ENCODE data around the gene OR52K1. TPM values are rescaled to one million over a fixed set of nuclear protein-coding genes. Genes with fewer than 3 reads are reported as not detected.

The OR52K1 gene
- total RNA-seq, 1 donor from 2014 or later = not detected

- Mint-ChIP-seq H3K9me3 (ENCODE audit: unreplicated experiment) (no peaks in the 10 kb centered on the region), H3K36me3 (ENCODE audit: low read depth, unreplicated experiment) (no peaks in the 10 kb centered on the region), H3K4me3 (ENCODE audit: unreplicated experiment) (no peak within 1 kb of the TSS), H3K4me1 (ENCODE audit: unreplicated experiment) (no peaks in the 10 kb centered on the region), H3K27ac (ENCODE audit: unreplicated experiment) (no peak within 1 kb of the TSS), H3K27me3 (ENCODE audit: unreplicated experiment) (no peaks in the 10 kb centered on the region)
- DNase-seq (ENCODE audit: low spot score) = no peak
- TF ChIP-seq CTCF (IDR thresholded peaks at IDR 0.05; ENCODE audit: unreplicated experiment) = no peak
These were observed 33.5 kb upstream of the OR52K1 start, which contains the start of gene OR52K2 for GRCh38 chr11:4448995-4449394. TSS of gene OR52K2 (plus strand) at chr11:4449295. CDS start at chr11:4449340, 45 bp downstream.

GRCh38 chr11:4453118-4453517 lies 29.3 kb upstream of the OR52K1 start:
- DNase-seq (ENCODE audit: low spot score) = no peak
- TF ChIP-seq CTCF (IDR thresholded peaks at IDR 0.05; ENCODE audit: unreplicated experiment) = no peak
- H3K4me3 Mint-ChIP-seq (ENCODE audit: unreplicated experiment) = no peak overlapping the region
- H3K36me3 Mint-ChIP-seq (ENCODE audit: low read depth, unreplicated experiment) = no peaks in the 10 kb centered on the region
- no peaks in the 10 kb centered on the region for H3K9me3 Mint-ChIP-seq (ENCODE audit: unreplicated experiment)
- no peaks in the 10 kb centered on the region for H3K4me1 Mint-ChIP-seq (ENCODE audit: unreplicated experiment)
- H3K27ac Mint-ChIP-seq (ENCODE audit: unreplicated experiment) = no peak overlapping the region
- no peaks in the 10 kb centered on the region for H3K27me3 Mint-ChIP-seq (ENCODE audit: unreplicated experiment)

GRCh38 chr11:4454021-4454420 lies 28.4 kb upstream of the OR52K1 start:
- no peaks in the 10 kb centered on the region for H3K36me3 Mint-ChIP-seq (ENCODE audit: low read depth, unreplicated experiment)
- H3K4me1 Mint-ChIP-seq (ENCODE audit: unreplicated experiment) = peaks cover 2% of the 10 kb centered on the region

GRCh38 chr11:4455419-4455818 lies 27.0 kb upstream of the OR52K1 start:
- H3K9me3 Mint-ChIP-seq (ENCODE audit: unreplicated experiment) = no peaks in the 10 kb centered on the region
- no peaks in the 10 kb centered on the region for H3K27me3 Mint-ChIP-seq (ENCODE audit: unreplicated experiment)
- no peak for DNase-seq (ENCODE audit: low spot score)
- H3K4me3 Mint-ChIP-seq (ENCODE audit: unreplicated experiment) = no peak overlapping the region
- no peak overlapping the region for H3K27ac Mint-ChIP-seq (ENCODE audit: unreplicated experiment)
- no peak for TF ChIP-seq CTCF (IDR thresholded peaks at IDR 0.05; ENCODE audit: unreplicated experiment)
- no peaks in the 10 kb centered on the region for H3K36me3 Mint-ChIP-seq (ENCODE audit: low read depth, unreplicated experiment)
- H3K4me1 Mint-ChIP-seq (ENCODE audit: unreplicated experiment) = peaks cover 8% of the 10 kb centered on the region

More at GRCh38 chr11:4454021-4454420, 28.4 kb upstream of the OR52K1 start:
- no peaks in the 10 kb centered on the region for H3K9me3 Mint-ChIP-seq (ENCODE audit: unreplicated experiment)
- no peak for DNase-seq (ENCODE audit: low spot score)
- no peak for TF ChIP-seq CTCF (IDR thresholded peaks at IDR 0.05; ENCODE audit: unreplicated experiment)
- no peak overlapping the region for H3K4me3 Mint-ChIP-seq (ENCODE audit: unreplicated experiment)
- H3K27me3 Mint-ChIP-seq (ENCODE audit: unreplicated experiment) = no peaks in the 10 kb centered on the region
- H3K27ac Mint-ChIP-seq (ENCODE audit: unreplicated experiment) = no peak overlapping the region

GRCh38 chr11:4459500-4459899 lies 22.9 kb upstream of the OR52K1 start:
- no peak overlapping the region for H3K27ac Mint-ChIP-seq (ENCODE audit: unreplicated experiment)
- H3K27me3 Mint-ChIP-seq (ENCODE audit: unreplicated experiment) = no peaks in the 10 kb centered on the region
- no peaks in the 10 kb centered on the region for H3K9me3 Mint-ChIP-seq (ENCODE audit: unreplicated experiment)
- H3K36me3 Mint-ChIP-seq (ENCODE audit: low read depth, unreplicated experiment) = peaks cover 4% of the 10 kb centered on the region
- peaks cover 8% of the 10 kb centered on the region for H3K4me1 Mint-ChIP-seq (ENCODE audit: unreplicated experiment)
- no peak for DNase-seq (ENCODE audit: low spot score)
- no peak for TF ChIP-seq CTCF (IDR thresholded peaks at IDR 0.05; ENCODE audit: unreplicated experiment)
- no peak overlapping the region for H3K4me3 Mint-ChIP-seq (ENCODE audit: unreplicated experiment)

Measured in endothelial cell (in vitro differentiated cells).